GM18907 (cell line): ENCODE results near the gene FOXF1.

Experiments used
- ATAC-seq: cut with Tn5 transposase; IDR thresholded peaks from one replicate; pipeline ENCODE4 v1.9.1; 2021; ENCODE audit warnings: mild to moderate bottlenecking, moderate library complexity; ENCODE audit not compliant: unreplicated experiment

FOXF1 gene

GRCh38 chr16:86554599-86554916 lies 44.2 kb downstream of the FOXF1 start:
- ATAC-seq: no peak

GRCh38 chr16:86554917-86555703 lies 44.8 kb downstream of the FOXF1 start, which contains the start of gene MTHFSD:
Gene MTHFSD (minus strand): TSS chr16:86555235. CDS start chr16:86555184, 51 bp downstream.
- peak; percentile 62 for ATAC-seq

- ATAC-seq: peak; percentile 3
These were observed 45.4 kb downstream of the FOXF1 start for GRCh38 chr16:86555704-86556075.

GRCh38 chr16:86556576-86556975 lies 46.2 kb downstream of the FOXF1 start:
- no peak for ATAC-seq

- no peak for ATAC-seq
These were observed 47.3 kb downstream of the FOXF1 start for GRCh38 chr16:86557587-86557986.

GRCh38 chr16:86558355-86559193 lies 48.2 kb downstream of the FOXF1 start:
- no peak for ATAC-seq

GRCh38 chr16:86559802-86560305 lies 49.5 kb downstream of the FOXF1 start:
- no peak for ATAC-seq

GRCh38 chr16:86562356-86562755 lies 52.0 kb downstream of the FOXF1 start:
- ATAC-seq: no peak

GRCh38 chr16:86563469-86564345 lies 53.4 kb downstream of the FOXF1 start:
- peak; percentile 79 for ATAC-seq
